Endothelial cell of umbilical vein (primary cell): ENCODE measurements around the gene PLA2G6. TPM values are rescaled to one million over a fixed set of nuclear protein-coding genes. Genes with fewer than 3 reads are reported as not detected.

Experiments
- BruUV-seq: library from RNA; stranded (reverse); fragments of 400-500 nt; replicated peaks from 2 replicates; lab custom pipeline; 2021; lab: Mats Ljungman, UMichigan
- CTCF ChIA-PET: fragments of 300-600, 350-600 bp; sonication (Branson Sonifier 250); formaldehyde crosslinking; loops from one replicate; lab custom pipeline; 2021; ENCODE audit warnings: antibody characterized with exemption, inconsistent platforms; lab: Charles Lee
- POLR2A ChIA-PET: fragments of 300-600, 350-600 bp; sonication (Branson Sonifier 250); formaldehyde crosslinking; loops from one replicate; lab custom pipeline; 2021; ENCODE audit warnings: antibody characterized with exemption, inconsistent platforms; lab: Charles Lee
- DNase-seq: peaks from one replicate; pipeline ENCODE4 v3.0.0-alpha.2; 2011; ENCODE audit warnings: low read depth, low spot score
- FAIRE-seq: peaks from 2 replicates; lab custom pipeline; 2011; peaks lifted over from hg19 to GRCh38; lab: Jason Lieb, UNC
- H2AFZ ChIP-seq: 2 replicates; pipeline ENCODE4 v1.6.0; 2012; ENCODE audit warnings: low read depth, low read length, control low read depth, inconsistent platforms
- H3K27ac ChIP-seq: 2 replicates; pipeline ENCODE4 v1.5.1; 2011; ENCODE audit warnings: low read depth, mild to moderate bottlenecking, control low read depth, low read length, moderate library complexity; ENCODE audit not compliant: insufficient read depth
- H3K27me3 ChIP-seq, 2 experiments: 2 replicates each; pipeline versions ENCODE4 v1.6.0 to v1.6.1; 2011; ENCODE audit warnings: low read length in 2 of 2, mixed read lengths in 1 of 2; ENCODE audit not compliant: control insufficient read depth in 2 of 2, insufficient read depth in 2 of 2
- H3K36me3 ChIP-seq, 2 experiments: 2 replicates in 1 of 2; 3 replicates in 1 of 2; pipeline ENCODE4 v1.5.1; 2011; ENCODE audit warnings: low read length in 2 of 2, mild to moderate bottlenecking in 1 of 2, moderate library complexity in 1 of 2; ENCODE audit not compliant: control insufficient read depth in 2 of 2, insufficient read depth in 2 of 2; ENCODE audit errors: extremely low read depth in 1 of 2
- H3K4me1 ChIP-seq: 3 replicates; pipeline ENCODE4 v1.5.1; 2011; ENCODE audit warnings: mild to moderate bottlenecking, low read length; ENCODE audit not compliant: control insufficient read depth, insufficient read depth; ENCODE audit errors: extremely low read depth
- H3K4me2 ChIP-seq: 2 replicates; pipeline ENCODE4 v1.6.1; 2011; ENCODE audit warnings: low read length, control low read depth, mixed read lengths; ENCODE audit not compliant: insufficient read depth
- H3K4me3 ChIP-seq, 3 experiments: fragments of 200-600 bp in 1 of 3; sonication (generic), shearing (Covaris generic) in 1 of 3; replicated peaks in 1 of 3; 2 replicates each; pipeline ENCODE4 v1.5.1; 2011 to 2016; ENCODE audit warnings: control low read depth in 3 of 3, low read length in 3 of 3, mild to moderate bottlenecking in 2 of 3, inconsistent platforms in 1 of 3, low read depth in 1 of 3, moderate library complexity in 1 of 3; ENCODE audit not compliant: insufficient read depth in 1 of 3
- H3K79me2 ChIP-seq: 2 replicates; pipeline ENCODE4 v1.6.0; 2012; ENCODE audit warnings: low read length, inconsistent platforms; ENCODE audit not compliant: control insufficient read depth, insufficient read depth
- H3K9ac ChIP-seq: replicated peaks from 2 replicates; pipeline ENCODE3; 2011; ENCODE audit warnings: low read length, control low read depth; ENCODE audit not compliant: insufficient read depth; ENCODE audit errors: extremely low read depth
- H3K9me1 ChIP-seq: replicated peaks from 3 replicates; pipeline ENCODE4 v1.6.0; 2011; ENCODE audit warnings: mild to moderate bottlenecking, low read length; ENCODE audit not compliant: control insufficient read depth, insufficient read depth; ENCODE audit errors: extremely low read depth
- H3K9me3 ChIP-seq: replicated peaks from 2 replicates; pipeline ENCODE4 v1.5.1; 2012; ENCODE audit warnings: low read length, inconsistent platforms; ENCODE audit not compliant: control insufficient read depth, insufficient read depth
- H4K20me1 ChIP-seq: replicated peaks from 2 replicates; pipeline ENCODE3; 2011; ENCODE audit warnings: mild to moderate bottlenecking, low read length; ENCODE audit not compliant: control insufficient read depth, insufficient read depth; ENCODE audit errors: extremely low read depth
- CTCF ChIP-seq, 2 donors: IDR thresholded peaks; 1 replicate in 1 of 2; 2 replicates in 1 of 2; pipeline ENCODE4 v1.5.1; 2011; ENCODE audit warnings: low read length in 2 of 2, mild to moderate bottlenecking in 2 of 2, moderate library complexity in 2 of 2, control low read depth in 1 of 2, inconsistent platforms in 1 of 2, low read depth in 1 of 2; ENCODE audit not compliant: insufficient read depth in 1 of 2; ENCODE audit errors: extremely low read depth in 1 of 2
- FOS ChIP-seq: IDR thresholded peaks from 2 replicates; pipeline ENCODE4 v1.6.1; 2011; ENCODE audit warnings: mild to moderate bottlenecking, low read length, moderate library complexity, borderline replicate concordance; ENCODE audit not compliant: insufficient read depth
- GATA2 ChIP-seq: IDR thresholded peaks from 2 replicates; pipeline ENCODE4 v1.7.0; 2011; ENCODE audit warnings: low read depth, mild to moderate bottlenecking, moderate library complexity, mixed read lengths, low read length; ENCODE audit not compliant: insufficient read length, insufficient read depth
- MAX ChIP-seq: IDR thresholded peaks from 2 replicates; pipeline ENCODE4 v1.6.1; 2011; ENCODE audit not compliant: insufficient read depth, insufficient read length
- POLR2A ChIP-seq: IDR thresholded peaks from 2 replicates; pipeline ENCODE4 v1.6.1; 2012; ENCODE audit warnings: low read depth, mild to moderate bottlenecking, control low read depth, low read length
- POLR2AphosphoS5 ChIP-seq: IDR thresholded peaks from 2 replicates; pipeline ENCODE4 v1.6.1; 2012; ENCODE audit warnings: low read depth, mild to moderate bottlenecking, control low read depth, low read length, moderate library complexity; ENCODE audit not compliant: insufficient read depth
- dilution Hi-C: fragments of 300-500 bp; cut with MboI; formaldehyde crosslinking; loops from one replicate; pipeline ENCODE4 v1.15.0; 2019; ENCODE audit warnings: low sequenced_read_pairs; ENCODE audit not compliant: extremely low pct_ligation_motif_present
- intact Hi-C: fragments of 100-400 bp; cut with micrococcal nuclease; formaldehyde crosslinking; loops from one replicate; pipeline ENCODE4 v1.10.0; 2022
- polyA plus RNA-seq, 4 experiments: library from polyadenylated mRNA; depleted of rRNA in 3 of 4; stranded (reverse) in 3 of 4; unstranded in 1 of 4; fragments of >200 nt; gene quantifications; 2 replicates each; pipeline versions ENCODE4 v1.2.1 to v1.2.3, GENCODE V29; 2011 to 2012; ENCODE audit warnings: missing spikeins in 1 of 4
- total RNA-seq: library from RNA; stranded (reverse); gene quantifications from 2 replicates; pipeline ENCODE4 v1.2.3, GENCODE V29; 2021

Gene PLA2G6
- total and polyA plus RNA-seq, 2 donors (not counting 3 experiments of a cell fraction or from before 2014, with no cell fraction given): 6.6 to 10.3 TPM

GRCh38 chr22:38122616-38123015, 59.0 kb downstream of the PLA2G6 start:
- H3K4me1 ChIP-seq: no peaks in the 10 kb centered on the region
- DNase-seq (no peak), FAIRE-seq (no peak)
- H3K4me3 ChIP-seq: no peak overlapping the region
- no peaks in the 10 kb centered on the region for H3K9me1 ChIP-seq
- CTCF ChIA-PET: interaction anchor here (1.4 to 1.5 kb wide), 2 partner anchors 15 to 292 kb away, joined by 3 to 5 read pairs; no protein-coding TSS in a partner anchor
- no peak overlapping the region for H3K27ac ChIP-seq
- dilution Hi-C loops: no loop called here
- no peaks in the 10 kb centered on the region for H3K9me3 ChIP-seq
- no peaks in the 10 kb centered on the region for H3K36me3 ChIP-seq
- POLR2A ChIA-PET: no interaction called here
- H3K79me2 ChIP-seq: no peaks in the 10 kb centered on the region
- no peak overlapping the region for H3K4me2 ChIP-seq
- H2AFZ ChIP-seq: no peak overlapping the region
- no peaks in the 10 kb centered on the region for H4K20me1 ChIP-seq
- no peak overlapping the region for H3K9ac ChIP-seq
- intact Hi-C loops: no loop called here
- TF ChIP-seq GATA2 (no peak), FOS (no peak), MAX (no peak), POLR2A (no peak), CTCF (IDR thresholded peaks at IDR 0.05; ENCODE audit: extremely low read depth in 1 of 2, insufficient read depth in 1 of 2, low read depth in 1 of 2, low read length in 2 of 2) (no peak), POLR2AphosphoS5 (no peak)
- no peaks in the 10 kb centered on the region for H3K27me3 ChIP-seq
- BruUV-seq: no TSS peak
